ENCODE data around the gene KRT37.

KRT37 gene

DNA sequence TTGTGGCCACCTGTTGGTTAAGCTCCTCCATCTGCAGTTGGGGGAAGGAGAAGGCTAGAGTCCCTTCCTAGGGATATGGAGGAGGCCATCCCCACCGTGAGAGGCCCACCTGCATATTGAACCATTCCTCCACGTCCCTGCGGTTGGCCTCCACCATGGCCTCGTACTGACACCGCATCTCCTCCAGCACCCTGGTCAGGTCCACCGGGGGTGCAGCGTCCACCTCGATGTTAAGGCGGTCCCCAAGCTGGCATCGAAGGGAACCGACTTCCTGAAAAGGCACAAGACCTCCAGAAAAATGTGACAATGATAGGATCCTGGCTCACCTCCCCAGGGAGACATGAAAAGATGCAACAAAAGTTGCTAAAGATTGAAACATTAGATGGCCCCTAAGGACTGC, 39.8 kb upstream of the KRT37 start:
- CTCF ChIA-PET = interaction anchor here (1.0 to 1.6 kb wide), 3 partner anchors 46 to 202 kb away, joined by 4 to 5 read pairs (median 4); no protein-coding TSS in a partner anchor
- Histone ChIP-seq H3K27ac (ENCODE audit: extremely low read depth, low read depth, low read length) (no peak overlapping the region), H3K9me3 (ENCODE audit: control insufficient read depth, insufficient read depth, low read depth, low read length) (no peaks in the 10 kb centered on the region), H3K36me3 (ENCODE audit: control insufficient read depth in 2 of 2, insufficient read depth in 1 of 2, low read length in 2 of 2) (no peaks in the 10 kb centered on the region), H3K4me1 (ENCODE audit: control insufficient read depth, insufficient read depth, low read length) (no peaks in the 10 kb centered on the region), H3K4me3 (ENCODE audit: low read depth, low read length) (no peak overlapping the region)
- TF ChIP-seq, protein P1, sequence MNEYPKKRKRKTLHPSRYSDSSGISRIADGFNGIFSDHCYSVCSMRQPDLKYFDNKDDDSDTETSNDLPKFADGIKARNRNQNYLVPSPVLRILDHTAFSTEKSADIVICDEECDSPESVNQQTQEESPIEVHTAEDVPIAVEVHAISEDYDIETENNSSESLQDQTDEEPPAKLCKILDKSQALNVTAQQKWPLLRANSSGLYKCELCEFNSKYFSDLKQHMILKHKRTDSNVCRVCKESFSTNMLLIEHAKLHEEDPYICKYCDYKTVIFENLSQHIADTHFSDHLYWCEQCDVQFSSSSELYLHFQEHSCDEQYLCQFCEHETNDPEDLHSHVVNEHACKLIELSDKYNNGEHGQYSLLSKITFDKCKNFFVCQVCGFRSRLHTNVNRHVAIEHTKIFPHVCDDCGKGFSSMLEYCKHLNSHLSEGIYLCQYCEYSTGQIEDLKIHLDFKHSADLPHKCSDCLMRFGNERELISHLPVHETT (tag by site-specific recombination; IDR thresholded peaks at IDR 0.05) = no peak
- TF ChIP-seq, protein P2, sequence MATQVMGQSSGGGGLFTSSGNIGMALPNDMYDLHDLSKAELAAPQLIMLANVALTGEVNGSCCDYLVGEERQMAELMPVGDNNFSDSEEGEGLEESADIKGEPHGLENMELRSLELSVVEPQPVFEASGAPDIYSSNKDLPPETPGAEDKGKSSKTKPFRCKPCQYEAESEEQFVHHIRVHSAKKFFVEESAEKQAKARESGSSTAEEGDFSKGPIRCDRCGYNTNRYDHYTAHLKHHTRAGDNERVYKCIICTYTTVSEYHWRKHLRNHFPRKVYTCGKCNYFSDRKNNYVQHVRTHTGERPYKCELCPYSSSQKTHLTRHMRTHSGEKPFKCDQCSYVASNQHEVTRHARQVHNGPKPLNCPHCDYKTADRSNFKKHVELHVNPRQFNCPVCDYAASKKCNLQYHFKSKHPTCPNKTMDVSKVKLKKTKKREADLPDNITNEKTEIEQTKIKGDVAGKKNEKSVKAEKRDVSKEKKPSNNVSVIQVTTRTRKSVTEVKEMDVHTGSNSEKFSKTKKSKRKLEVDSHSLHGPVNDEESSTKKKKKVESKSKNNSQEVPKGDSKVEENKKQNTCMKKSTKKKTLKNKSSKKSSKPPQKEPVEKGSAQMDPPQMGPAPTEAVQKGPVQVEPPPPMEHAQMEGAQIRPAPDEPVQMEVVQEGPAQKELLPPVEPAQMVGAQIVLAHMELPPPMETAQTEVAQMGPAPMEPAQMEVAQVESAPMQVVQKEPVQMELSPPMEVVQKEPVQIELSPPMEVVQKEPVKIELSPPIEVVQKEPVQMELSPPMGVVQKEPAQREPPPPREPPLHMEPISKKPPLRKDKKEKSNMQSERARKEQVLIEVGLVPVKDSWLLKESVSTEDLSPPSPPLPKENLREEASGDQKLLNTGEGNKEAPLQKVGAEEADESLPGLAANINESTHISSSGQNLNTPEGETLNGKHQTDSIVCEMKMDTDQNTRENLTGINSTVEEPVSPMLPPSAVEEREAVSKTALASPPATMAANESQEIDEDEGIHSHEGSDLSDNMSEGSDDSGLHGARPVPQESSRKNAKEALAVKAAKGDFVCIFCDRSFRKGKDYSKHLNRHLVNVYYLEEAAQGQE (tag by site-specific recombination; IDR thresholded peaks at IDR 0.05) = 0 out of 2 replicates have a peak, but pooled peaks have one; percentile 20
- TF ChIP-seq SCRT2 (tag by site-specific recombination; IDR thresholded peaks at IDR 0.05) = peak; percentile 75
- POLR2A ChIA-PET = no interaction called here

DNA sequence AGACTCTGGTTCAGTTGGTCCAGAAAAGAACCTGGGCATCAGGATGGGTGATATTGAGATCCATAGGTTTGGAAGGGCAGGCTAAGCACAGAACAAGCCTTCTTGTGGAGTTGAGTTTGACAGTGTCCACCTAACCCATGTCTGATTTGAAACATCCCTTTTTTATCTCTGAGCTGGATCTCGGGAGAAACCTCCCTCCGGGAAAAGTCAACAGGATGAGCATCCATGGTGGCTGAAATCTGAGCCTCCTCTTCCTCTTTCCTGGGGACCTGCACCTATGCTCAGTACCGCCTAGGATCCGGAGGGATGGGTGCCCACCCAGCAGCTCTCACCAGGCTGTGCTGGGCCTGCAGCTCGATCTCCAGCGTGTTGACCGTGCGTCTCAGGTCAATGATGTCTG, 39.4 kb upstream of the KRT37 start:
- POLR2A ChIA-PET = interaction anchor here (0.6 to 0.7 kb wide), 2 partner anchors 30 to 125 kb away, joined by 4 to 5 read pairs; no protein-coding TSS in a partner anchor
- H3K9me3 ChIP-seq (ENCODE audit: control insufficient read depth, insufficient read depth, low read depth, low read length) = no peaks in the 10 kb centered on the region
- no peaks in the 10 kb centered on the region for H3K36me3 ChIP-seq (ENCODE audit: control insufficient read depth in 2 of 2, insufficient read depth in 1 of 2, low read length in 2 of 2)
- CTCF ChIA-PET = interaction anchor here (1.0 to 1.6 kb wide), 3 partner anchors 46 to 202 kb away, joined by 4 to 5 read pairs (median 4); no protein-coding TSS in a partner anchor
- no peak overlapping the region for H3K4me3 ChIP-seq (ENCODE audit: low read depth, low read length)
- no peak overlapping the region for H3K27ac ChIP-seq (ENCODE audit: extremely low read depth, low read depth, low read length)
- H3K4me1 ChIP-seq (ENCODE audit: control insufficient read depth, insufficient read depth, low read length) = no peaks in the 10 kb centered on the region
- TF ChIP-seq, protein P3, sequence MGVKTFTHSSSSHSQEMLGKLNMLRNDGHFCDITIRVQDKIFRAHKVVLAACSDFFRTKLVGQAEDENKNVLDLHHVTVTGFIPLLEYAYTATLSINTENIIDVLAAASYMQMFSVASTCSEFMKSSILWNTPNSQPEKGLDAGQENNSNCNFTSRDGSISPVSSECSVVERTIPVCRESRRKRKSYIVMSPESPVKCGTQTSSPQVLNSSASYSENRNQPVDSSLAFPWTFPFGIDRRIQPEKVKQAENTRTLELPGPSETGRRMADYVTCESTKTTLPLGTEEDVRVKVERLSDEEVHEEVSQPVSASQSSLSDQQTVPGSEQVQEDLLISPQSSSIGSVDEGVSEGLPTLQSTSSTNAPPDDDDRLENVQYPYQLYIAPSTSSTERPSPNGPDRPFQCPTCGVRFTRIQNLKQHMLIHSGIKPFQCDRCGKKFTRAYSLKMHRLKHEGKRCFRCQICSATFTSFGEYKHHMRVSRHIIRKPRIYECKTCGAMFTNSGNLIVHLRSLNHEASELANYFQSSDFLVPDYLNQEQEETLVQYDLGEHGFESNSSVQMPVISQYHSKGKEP (tag by site-specific recombination; IDR thresholded peaks at IDR 0.05) = no peak
- no peak for TF ChIP-seq ZBTB17 (tag by site-specific recombination; IDR thresholded peaks at IDR 0.05)
- no peak for TF ChIP-seq SP3 (tag by site-specific recombination; IDR thresholded peaks at IDR 0.05)
- no peak for TF ChIP-seq ZNF776 (tag by site-specific recombination; IDR thresholded peaks at IDR 0.05; ENCODE audit: borderline replicate concordance)
- no peak for TF ChIP-seq ZNF473 (tag by site-specific recombination; IDR thresholded peaks at IDR 0.05)
- no peak for TF ChIP-seq ZNF174 (tag by site-specific recombination; IDR thresholded peaks at IDR 0.05)
- TF ChIP-seq YY1 (tag by site-specific recombination; IDR thresholded peaks at IDR 0.05) = no peak

DNA sequence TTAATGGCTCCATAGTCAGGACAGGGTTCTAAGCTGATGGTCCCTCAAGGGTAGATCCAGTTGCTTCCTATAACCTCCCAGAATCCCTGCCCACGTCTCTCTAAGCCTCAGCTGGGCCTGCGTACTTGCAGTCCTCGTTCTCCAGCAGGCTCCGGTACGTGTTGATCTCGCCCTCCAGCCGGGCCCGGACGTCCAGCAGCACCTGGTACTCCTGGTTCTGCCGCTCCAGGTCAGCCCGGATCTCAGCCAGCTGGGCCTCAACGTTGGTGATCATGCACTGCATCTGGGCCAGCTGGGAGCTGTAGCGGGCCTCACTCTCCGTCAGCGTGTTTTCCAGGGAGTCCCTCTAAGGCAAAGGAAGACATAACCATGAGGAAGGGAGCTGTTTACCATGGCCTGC, 38.3 kb upstream of the KRT37 start:
- POLR2A ChIA-PET = no interaction called here
- no peak overlapping the region for H3K4me3 ChIP-seq (ENCODE audit: low read depth, low read length)
- no peaks in the 10 kb centered on the region for H3K4me1 ChIP-seq (ENCODE audit: control insufficient read depth, insufficient read depth, low read length)
- no peaks in the 10 kb centered on the region for H3K9me3 ChIP-seq (ENCODE audit: control insufficient read depth, insufficient read depth, low read depth, low read length)
- H3K36me3 ChIP-seq (ENCODE audit: control insufficient read depth in 2 of 2, insufficient read depth in 1 of 2, low read length in 2 of 2) = no peaks in the 10 kb centered on the region
- TF ChIP-seq, protein P4, sequence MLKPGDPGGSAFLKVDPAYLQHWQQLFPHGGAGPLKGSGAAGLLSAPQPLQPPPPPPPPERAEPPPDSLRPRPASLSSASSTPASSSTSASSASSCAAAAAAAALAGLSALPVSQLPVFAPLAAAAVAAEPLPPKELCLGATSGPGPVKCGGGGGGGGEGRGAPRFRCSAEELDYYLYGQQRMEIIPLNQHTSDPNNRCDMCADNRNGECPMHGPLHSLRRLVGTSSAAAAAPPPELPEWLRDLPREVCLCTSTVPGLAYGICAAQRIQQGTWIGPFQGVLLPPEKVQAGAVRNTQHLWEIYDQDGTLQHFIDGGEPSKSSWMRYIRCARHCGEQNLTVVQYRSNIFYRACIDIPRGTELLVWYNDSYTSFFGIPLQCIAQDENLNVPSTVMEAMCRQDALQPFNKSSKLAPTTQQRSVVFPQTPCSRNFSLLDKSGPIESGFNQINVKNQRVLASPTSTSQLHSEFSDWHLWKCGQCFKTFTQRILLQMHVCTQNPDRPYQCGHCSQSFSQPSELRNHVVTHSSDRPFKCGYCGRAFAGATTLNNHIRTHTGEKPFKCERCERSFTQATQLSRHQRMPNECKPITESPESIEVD (tag by site-specific recombination; IDR thresholded peaks at IDR 0.05) = no peak
- TF ChIP-seq ZFP37 (tag by site-specific recombination; IDR thresholded peaks at IDR 0.05) (no peak), RBAK (tag by site-specific recombination; IDR thresholded peaks at IDR 0.05) (no peak), OVOL3 (tag by site-specific recombination; IDR thresholded peaks at IDR 0.05) (no peak), ZNF10 (tag by site-specific recombination; IDR thresholded peaks at IDR 0.05) (no peak), MYNN (tag by site-specific recombination; IDR thresholded peaks at IDR 0.05; ENCODE audit: borderline replicate concordance) (no peak)
- TF ChIP-seq, protein P5, sequence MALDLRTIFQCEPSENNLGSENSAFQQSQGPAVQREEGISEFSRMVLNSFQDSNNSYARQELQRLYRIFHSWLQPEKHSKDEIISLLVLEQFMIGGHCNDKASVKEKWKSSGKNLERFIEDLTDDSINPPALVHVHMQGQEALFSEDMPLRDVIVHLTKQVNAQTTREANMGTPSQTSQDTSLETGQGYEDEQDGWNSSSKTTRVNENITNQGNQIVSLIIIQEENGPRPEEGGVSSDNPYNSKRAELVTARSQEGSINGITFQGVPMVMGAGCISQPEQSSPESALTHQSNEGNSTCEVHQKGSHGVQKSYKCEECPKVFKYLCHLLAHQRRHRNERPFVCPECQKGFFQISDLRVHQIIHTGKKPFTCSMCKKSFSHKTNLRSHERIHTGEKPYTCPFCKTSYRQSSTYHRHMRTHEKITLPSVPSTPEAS (tag by site-specific recombination; IDR thresholded peaks at IDR 0.05) = no peak
- no peak overlapping the region for H3K27ac ChIP-seq (ENCODE audit: extremely low read depth, low read depth, low read length)
- CTCF ChIA-PET = interaction anchor here (0.7 to 1.6 kb wide), 5 partner anchors 22 to 660 kb away, joined by 3 to 5 read pairs (median 3); no protein-coding TSS in a partner anchor
